Natural killer cell (primary cell): ENCODE results near the gene RUSC1. TPM values are rescaled to one million over a fixed set of nuclear protein-coding genes. Genes with fewer than 3 reads are reported as not detected.
A peak's percentile ranks its signal among the peaks of the same experiment; 100 is the strongest.

ENCODE experiments used
- ATAC-seq, 3 donors: fragments of 150-1000 bp in 2 of 3; fragments of 200-7000 bp in 1 of 3; cut with Tn5 transposase; 1 replicate in 1 of 3; 2 replicates in 2 of 3; pipeline ENCODE4 v1.10.0; 2021; ENCODE audit warnings: mild to moderate bottlenecking in 2 of 3, moderate library complexity in 2 of 3
- DNase-seq, 2 donors: peaks; one replicate each; pipeline versions ENCODE4 v3.0.0 to v3.0.0-alpha.2; 2013 to 2021; ENCODE audit warnings: mixed read lengths in 1 of 2
- H3K27ac ChIP-seq: one replicate; pipeline ENCODE4 v1.5.1; 2013; ENCODE audit warnings: mild to moderate bottlenecking, low read length
- H3K27me3 ChIP-seq: one replicate; pipeline ENCODE4 v1.6.1; 2013; ENCODE audit warnings: low read length; ENCODE audit not compliant: control insufficient read depth, insufficient read depth
- H3K36me3 ChIP-seq: one replicate; pipeline ENCODE4 v1.6.1; 2013; ENCODE audit warnings: low read length; ENCODE audit not compliant: control insufficient read depth, insufficient read depth
- H3K4me1 ChIP-seq: one replicate; pipeline ENCODE4 v1.6.1; 2013; ENCODE audit warnings: low read length; ENCODE audit not compliant: control insufficient read depth, insufficient read depth
- H3K4me3 ChIP-seq: one replicate; pipeline ENCODE4 v1.5.1; 2013; ENCODE audit warnings: low read length
- H3K9me3 ChIP-seq: one replicate; pipeline ENCODE4 v1.6.1; 2013; ENCODE audit warnings: low read length; ENCODE audit not compliant: control insufficient read depth, insufficient read depth
- H3K27ac Mint-ChIP-seq, 2 donors: one replicate each; pipeline ENCODE4 v1.8.0; 2022; ENCODE audit warnings: mild to moderate bottlenecking in 2 of 2, mixed read lengths in 2 of 2, moderate library complexity in 1 of 2
- H3K27me3 Mint-ChIP-seq, 2 donors: one replicate each; pipeline ENCODE4 v1.8.0; 2022; ENCODE audit warnings: low read depth in 2 of 2, mixed read lengths in 2 of 2
- H3K36me3 Mint-ChIP-seq: one replicate; pipeline ENCODE4 v1.8.0; 2022; ENCODE audit warnings: mixed read lengths
- H3K4me1 Mint-ChIP-seq, 2 donors: one replicate each; pipeline ENCODE4 v1.8.0; 2022; ENCODE audit warnings: mixed read lengths in 2 of 2
- H3K4me3 Mint-ChIP-seq: one replicate; pipeline ENCODE4 v1.8.0; 2022; ENCODE audit warnings: mild to moderate bottlenecking, moderate library complexity, mixed read lengths
- H3K9me3 Mint-ChIP-seq, 2 donors: one replicate each; pipeline ENCODE4 v1.8.0; 2022; ENCODE audit warnings: mixed read lengths in 2 of 2
- CTCF ChIP-seq: fragments of 200-600 bp; IDR thresholded peaks from one replicate; pipeline ENCODE4 v1.8.0; 2022; ENCODE audit warnings: antibody characterized with exemption
- WGBS: methylation state at CpG from one replicate; pipeline ENCODE4 v1.1.7; 2013; ENCODE audit warnings: missing lambda C conversion rate; ENCODE audit not compliant: insufficient coverage; 5-methylcytosine and 5-hydroxymethylcytosine counted together
- intact Hi-C: fragments of 100-400 bp; cut with micrococcal nuclease; formaldehyde crosslinking; loops from one replicate; pipeline ENCODE4 v1.14.2; 2022
- total RNA-seq, 4 donors: library from RNA; stranded (reverse); fragments of 120-200 nt in 1 of 4; gene quantifications; one replicate each; pipeline versions ENCODE4 v1.2.3 to v1.2.4, GENCODE V29; 2013 to 2022

Gene RUSC1
- total RNA-seq, 3 donors from 2014 or later (not counting 1 experiment from before 2014, with no cell fraction given), result 20.4 to 24.7 (median 21.5) TPM

GRCh38 chr1:155273343-155274245 lies 47.1 kb upstream of the RUSC1 start, which contains the start of gene CLK2:
Gene CLK2 (minus strand): TSS chr1:155273504. CDS start chr1:155270977, 2,527 bp downstream.
- H3K27ac ChIP-seq, result peak within 1 kb of the TSS; percentile 71
- peak; percentile 87 to 96 (median 89) for ATAC-seq
- peaks cover 46 to 48% of the 10 kb centered on the region in 2 donors for H3K4me1 Mint-ChIP-seq
- no peak for TF ChIP-seq CTCF
- peak; percentile 91 to 96 for DNase-seq
- no peaks in the 10 kb centered on the region for H3K9me3 Mint-ChIP-seq
- H3K36me3 Mint-ChIP-seq, result peaks cover 5% of the 10 kb centered on the region
- peaks cover 20% of the 10 kb centered on the region for H3K36me3 ChIP-seq
- H3K4me3 Mint-ChIP-seq, result peak within 1 kb of the TSS; percentile 92
- no peaks in the 10 kb centered on the region for H3K27me3 ChIP-seq
- WGBS, result 19% methylated on average over 60 of the region's 61 CpGs
- H3K27ac Mint-ChIP-seq, result peak within 1 kb of the TSS; percentile 85 to 98
- peaks cover 39% of the 10 kb centered on the region for H3K4me1 ChIP-seq
- H3K9me3 ChIP-seq, result no peaks in the 10 kb centered on the region
- H3K27me3 Mint-ChIP-seq, result no peaks in the 10 kb centered on the region
- intact Hi-C loops, result loop anchor here (2.0 kb wide), 1 partner anchor 23 kb away; no protein-coding TSS in a partner anchor
- H3K4me3 ChIP-seq, result peak within 1 kb of the TSS; percentile 53

- intact Hi-C loops, result no loop called here
- Mint-ChIP-seq H3K9me3 (no peaks in the 10 kb centered on the region), H3K4me3 (peak within 1 kb of the TSS; percentile 83), H3K4me1 (peaks cover 32 to 46% of the 10 kb centered on the region in 2 donors), H3K36me3 (no peaks in the 10 kb centered on the region), H3K27me3 (no peaks in the 10 kb centered on the region), H3K27ac (peak within 1 kb of the TSS in 1 of 2 donors; percentile 71)
- WGBS, result 1% methylated on average over 68 of the region's 68 CpGs
- Histone ChIP-seq H3K27ac (peak within 1 kb of the TSS; percentile 47), H3K27me3 (no peaks in the 10 kb centered on the region), H3K4me3 (peak within 1 kb of the TSS; percentile 28), H3K4me1 (peaks cover 35% of the 10 kb centered on the region), H3K9me3 (no peaks in the 10 kb centered on the region), H3K36me3 (no peaks in the 10 kb centered on the region)
- DNase-seq (peak; percentile 74 to 96), ATAC-seq (peak; percentile 47 to 67 (median 56))
- peak; percentile 63 for TF ChIP-seq CTCF
Measured at GRCh38 chr1:155277070-155277901, 43.4 kb upstream of the RUSC1 start, which contains the start of gene HCN3. Gene HCN3 (plus strand): TSS chr1:155277463. CDS start chr1:155277591, 128 bp downstream.

- no peaks in the 10 kb centered on the region for H3K27me3 Mint-ChIP-seq
- Histone ChIP-seq H3K36me3 (no peaks in the 10 kb centered on the region), H3K4me1 (peaks cover 29% of the 10 kb centered on the region), H3K27ac (peak overlapping the region; percentile 47), H3K27me3 (no peaks in the 10 kb centered on the region), H3K4me3 (peak overlapping the region; percentile 28), H3K9me3 (no peaks in the 10 kb centered on the region)
- H3K27ac Mint-ChIP-seq, result peak overlapping the region in 1 of 2 donors; percentile 71
- peak; percentile 10 for TF ChIP-seq CTCF
- peaks cover 24 to 38% of the 10 kb centered on the region in 2 donors for H3K4me1 Mint-ChIP-seq
- no peaks in the 10 kb centered on the region for H3K9me3 Mint-ChIP-seq
- intact Hi-C loops, result loop anchor here (2.0 kb wide), 2 partner anchors 31 to 45 kb away; partner anchors contain the start of gene FDPS
- H3K4me3 Mint-ChIP-seq, result peak overlapping the region; percentile 83
- WGBS, result 1% methylated on average over 28 of the region's 29 CpGs
- DNase-seq (peak; percentile 56 to 87), ATAC-seq (peak; percentile 23 to 47 (median 27))
- no peaks in the 10 kb centered on the region for H3K36me3 Mint-ChIP-seq
Measured at GRCh38 chr1:155277902-155278688, 42.6 kb upstream of the RUSC1 start.
